ENCODE measurements around the gene MAFG.

MAFG gene

DNA sequence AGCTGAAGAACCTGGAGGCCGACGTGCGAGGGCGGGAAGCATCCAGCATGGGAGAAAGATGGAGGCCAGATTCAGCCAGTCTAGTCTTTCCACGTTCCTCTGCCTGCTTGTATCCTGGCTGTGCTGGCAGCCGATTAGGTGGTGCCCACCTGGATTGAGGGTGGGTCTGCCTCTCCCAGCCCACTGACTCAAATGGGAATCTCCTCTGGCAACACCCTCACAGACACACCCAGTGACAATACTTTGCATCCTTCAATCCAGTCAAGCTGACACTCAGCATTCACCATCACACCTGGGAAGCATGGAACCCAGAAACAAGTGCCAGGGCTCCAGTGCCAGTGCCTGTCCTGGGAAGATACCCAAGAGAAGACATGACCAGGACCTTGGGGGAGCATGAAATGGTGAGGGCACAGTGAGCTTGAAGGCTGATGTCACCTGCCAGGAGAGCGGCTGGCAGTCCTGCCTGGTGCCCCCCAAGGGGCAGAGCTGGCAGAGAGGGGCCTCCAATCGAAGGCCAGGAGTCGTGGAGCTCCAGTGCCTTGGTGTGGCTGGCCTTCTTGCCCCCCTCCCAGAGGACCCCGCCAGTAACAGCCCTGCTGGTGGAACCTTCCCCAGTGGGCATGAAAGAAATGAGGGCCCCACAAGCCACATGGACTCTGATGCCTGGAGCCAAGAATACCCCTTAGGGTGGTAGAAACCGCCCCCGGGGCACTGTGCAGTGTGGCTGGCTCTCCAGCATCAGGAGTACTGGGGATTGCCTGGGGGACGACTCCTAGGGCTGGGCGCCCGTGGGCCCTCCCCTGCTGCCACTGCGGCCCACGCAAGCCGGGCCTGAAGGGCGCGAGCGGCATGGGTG lies 26.1 kb downstream of the MAFG start:
- no peak overlapping the region for H3K4me2 ChIP-seq (ENCODE audit: low read depth, low read length, poor library complexity, severe bottlenecking)
- H3K4me1 ChIP-seq (ENCODE audit: insufficient read depth, low read length, poor library complexity, severe bottlenecking) = no peaks in the 10 kb centered on the region
- TF ChIP-seq, protein P1, sequence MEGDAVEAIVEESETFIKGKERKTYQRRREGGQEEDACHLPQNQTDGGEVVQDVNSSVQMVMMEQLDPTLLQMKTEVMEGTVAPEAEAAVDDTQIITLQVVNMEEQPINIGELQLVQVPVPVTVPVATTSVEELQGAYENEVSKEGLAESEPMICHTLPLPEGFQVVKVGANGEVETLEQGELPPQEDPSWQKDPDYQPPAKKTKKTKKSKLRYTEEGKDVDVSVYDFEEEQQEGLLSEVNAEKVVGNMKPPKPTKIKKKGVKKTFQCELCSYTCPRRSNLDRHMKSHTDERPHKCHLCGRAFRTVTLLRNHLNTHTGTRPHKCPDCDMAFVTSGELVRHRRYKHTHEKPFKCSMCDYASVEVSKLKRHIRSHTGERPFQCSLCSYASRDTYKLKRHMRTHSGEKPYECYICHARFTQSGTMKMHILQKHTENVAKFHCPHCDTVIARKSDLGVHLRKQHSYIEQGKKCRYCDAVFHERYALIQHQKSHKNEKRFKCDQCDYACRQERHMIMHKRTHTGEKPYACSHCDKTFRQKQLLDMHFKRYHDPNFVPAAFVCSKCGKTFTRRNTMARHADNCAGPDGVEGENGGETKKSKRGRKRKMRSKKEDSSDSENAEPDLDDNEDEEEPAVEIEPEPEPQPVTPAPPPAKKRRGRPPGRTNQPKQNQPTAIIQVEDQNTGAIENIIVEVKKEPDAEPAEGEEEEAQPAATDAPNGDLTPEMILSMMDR (conservative IDR thresholded peaks at IDR 0.05; ENCODE audit: low read length) = no peak
- no peak for TF ChIP-seq EZH2phosphoT487 (IDR thresholded peaks at IDR 0.05; ENCODE audit: borderline replicate concordance)
- no peaks in the 10 kb centered on the region for H3K79me2 ChIP-seq (ENCODE audit: insufficient read depth, low read length)
- no peaks in the 10 kb centered on the region; the same call in 1 of the 2 replicates for H3K36me3 ChIP-seq (ENCODE audit: insufficient read depth, low read length)
- no peaks in the 10 kb centered on the region for H3K9me3 ChIP-seq (ENCODE audit: insufficient read depth, low read depth, low read length)
- H3K9me2 ChIP-seq (replicated peaks; ENCODE audit: low read depth, low read length) = no peaks in the 10 kb centered on the region
- H3F3A ChIP-seq (ENCODE audit: low read depth) = no peaks in the 10 kb centered on the region; the same call in 1 of the 2 replicates
- H2AFZ ChIP-seq (ENCODE audit: low read length) = no peak overlapping the region
- no peak overlapping the region for H3K4me3 ChIP-seq (ENCODE audit: low read length, poor library complexity, severe bottlenecking)
- no peaks in the 10 kb centered on the region for H3K27me3 ChIP-seq (ENCODE audit: insufficient read depth, low read length, poor library complexity, severe bottlenecking)
- H4K20me1 ChIP-seq (ENCODE audit: insufficient read depth, low read length, poor library complexity, severe bottlenecking) = no peaks in the 10 kb centered on the region
- H3K9ac ChIP-seq (ENCODE audit: low read depth, low read length, poor library complexity, severe bottlenecking) = no peak overlapping the region

DNA sequence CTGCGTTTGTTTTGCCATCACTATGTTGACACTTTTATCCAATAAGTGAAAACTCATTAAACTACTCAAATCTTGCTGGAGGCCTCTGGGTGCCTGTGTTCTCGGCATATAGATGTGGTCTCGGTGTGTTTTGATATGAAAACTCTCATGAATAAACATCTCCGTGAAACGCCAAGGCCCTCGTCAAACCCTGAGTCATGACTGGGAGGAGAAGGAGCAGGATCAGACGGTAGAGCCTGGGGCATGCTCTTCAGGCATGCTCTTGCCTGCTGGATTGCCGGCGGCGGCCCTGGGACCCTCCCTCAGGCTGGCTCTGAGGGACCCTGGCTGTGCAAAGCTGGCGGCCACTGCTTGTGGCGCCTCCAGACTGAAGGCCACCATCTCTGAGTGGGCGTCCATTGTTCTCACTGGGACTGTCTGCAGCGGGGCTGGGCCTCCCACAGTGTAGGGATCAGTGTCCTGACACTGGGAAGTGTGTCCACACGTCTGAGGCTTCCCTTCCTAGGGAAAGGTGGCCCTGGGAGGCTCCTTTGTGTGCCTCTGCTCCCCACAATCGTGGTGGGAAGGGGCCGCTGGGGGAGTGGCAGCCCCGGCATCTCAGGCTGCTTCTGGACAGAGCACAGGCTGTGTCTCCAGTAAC lies 27.2 kb downstream of the MAFG start:
- Histone ChIP-seq H3F3A (ENCODE audit: low read depth) (no peaks in the 10 kb centered on the region; the same call in 1 of the 2 replicates), H3K4me3 (ENCODE audit: low read length, poor library complexity, severe bottlenecking) (no peak overlapping the region), H3K9me3 (ENCODE audit: insufficient read depth, low read depth, low read length) (no peaks in the 10 kb centered on the region), H3K9ac (ENCODE audit: low read depth, low read length, poor library complexity, severe bottlenecking) (no peak overlapping the region), H3K4me2 (ENCODE audit: low read depth, low read length, poor library complexity, severe bottlenecking) (no peak overlapping the region), H3K9me2 (replicated peaks; ENCODE audit: low read depth, low read length) (no peaks in the 10 kb centered on the region), H3K27me3 (ENCODE audit: insufficient read depth, low read length, poor library complexity, severe bottlenecking) (no peaks in the 10 kb centered on the region), H2AFZ (ENCODE audit: low read length) (no peak overlapping the region), H3K79me2 (ENCODE audit: insufficient read depth, low read length) (peaks cover 3% of the 10 kb centered on the region; the same call in 1 of the 2 replicates), H3K36me3 (ENCODE audit: insufficient read depth, low read length) (no peaks in the 10 kb centered on the region; the same call in 1 of the 2 replicates), H3K4me1 (ENCODE audit: insufficient read depth, low read length, poor library complexity, severe bottlenecking) (no peaks in the 10 kb centered on the region), H4K20me1 (ENCODE audit: insufficient read depth, low read length, poor library complexity, severe bottlenecking) (no peaks in the 10 kb centered on the region)
- no peak for TF ChIP-seq EZH2phosphoT487 (IDR thresholded peaks at IDR 0.05; ENCODE audit: borderline replicate concordance)
- TF ChIP-seq, protein P1 (conservative IDR thresholded peaks at IDR 0.05; ENCODE audit: low read length) = no peak

DNA sequence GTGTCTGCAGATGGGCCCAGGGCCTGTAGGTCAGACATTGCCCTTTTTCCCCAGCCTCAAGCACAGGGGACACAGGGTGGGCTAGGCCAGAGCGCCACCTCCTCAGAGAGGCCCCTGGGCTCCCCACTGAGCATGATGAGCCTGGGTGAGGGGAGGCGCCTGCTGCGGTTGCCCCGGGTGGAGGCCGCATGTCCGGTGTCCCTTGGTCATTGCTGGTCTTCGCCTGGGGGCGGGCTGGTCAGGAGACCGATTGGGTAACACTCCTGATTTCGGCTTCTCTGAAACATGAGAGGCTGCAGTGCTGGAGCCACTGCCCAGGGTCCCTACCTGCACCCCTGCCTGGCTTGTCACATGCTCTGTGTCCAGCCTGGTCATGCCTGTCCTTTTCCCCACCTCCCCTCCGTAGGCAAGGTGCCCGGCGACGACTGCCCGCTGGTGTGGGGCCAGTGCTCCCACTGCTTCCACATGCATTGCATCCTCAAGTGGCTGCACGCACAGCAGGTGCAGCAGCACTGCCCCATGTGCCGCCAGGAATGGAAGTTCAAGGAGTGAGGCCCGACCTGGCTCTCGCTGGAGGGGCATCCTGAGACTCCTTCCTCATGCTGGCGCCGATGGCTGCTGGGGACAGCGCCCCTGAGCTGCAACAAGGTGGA lies 27.9 kb downstream of the MAFG start:
- no peaks in the 10 kb centered on the region; the same call in 1 of the 2 replicates for H3K36me3 ChIP-seq (ENCODE audit: insufficient read depth, low read length)
- no peaks in the 10 kb centered on the region; the same call in 1 of the 2 replicates for H3F3A ChIP-seq (ENCODE audit: low read depth)
- no peaks in the 10 kb centered on the region for H3K9me3 ChIP-seq (ENCODE audit: insufficient read depth, low read depth, low read length)
- no peak overlapping the region for H2AFZ ChIP-seq (ENCODE audit: low read length)
- TF ChIP-seq, protein P1 (conservative IDR thresholded peaks at IDR 0.05; ENCODE audit: low read length) = no peak
- no peak for TF ChIP-seq EZH2phosphoT487 (IDR thresholded peaks at IDR 0.05; ENCODE audit: borderline replicate concordance)
- no peak overlapping the region for H3K4me2 ChIP-seq (ENCODE audit: low read depth, low read length, poor library complexity, severe bottlenecking)
- H3K27me3 ChIP-seq (ENCODE audit: insufficient read depth, low read length, poor library complexity, severe bottlenecking) = no peaks in the 10 kb centered on the region
- no peaks in the 10 kb centered on the region for H3K9me2 ChIP-seq (replicated peaks; ENCODE audit: low read depth, low read length)
- H3K9ac ChIP-seq (ENCODE audit: low read depth, low read length, poor library complexity, severe bottlenecking) = no peak overlapping the region
- peaks cover 6% of the 10 kb centered on the region; the same call in 1 of the 2 replicates for H3K79me2 ChIP-seq (ENCODE audit: insufficient read depth, low read length)
- no peaks in the 10 kb centered on the region for H3K4me1 ChIP-seq (ENCODE audit: insufficient read depth, low read length, poor library complexity, severe bottlenecking)
- no peak overlapping the region for H3K4me3 ChIP-seq (ENCODE audit: low read length, poor library complexity, severe bottlenecking)
- H4K20me1 ChIP-seq (ENCODE audit: insufficient read depth, low read length, poor library complexity, severe bottlenecking) = no peaks in the 10 kb centered on the region
